Nephron progenitor cell (in vitro differentiated cells): ENCODE measurements around the gene PLAAT2.

ENCODE experiments used
- DNase-seq: peaks from one replicate; pipeline ENCODE4 v3.0.0; 2021
- H3K27ac Mint-ChIP-seq: 2 replicates; pipeline ENCODE4 v1.8.0; 2021; ENCODE audit warnings: mild to moderate bottlenecking, moderate library complexity, mixed read lengths
- H3K27me3 Mint-ChIP-seq: 2 replicates; pipeline ENCODE4 v1.8.0; 2021; ENCODE audit warnings: mild to moderate bottlenecking, low read depth, mixed read lengths; ENCODE audit not compliant: poor library complexity
- H3K36me3 Mint-ChIP-seq: 2 replicates; pipeline ENCODE4 v1.8.0; 2021; ENCODE audit warnings: low read depth, mixed read lengths
- H3K4me1 Mint-ChIP-seq: 2 replicates; pipeline ENCODE4 v1.8.0; 2021; ENCODE audit warnings: mixed read lengths
- H3K4me3 Mint-ChIP-seq: 2 replicates; pipeline ENCODE4 v1.8.0; 2021; ENCODE audit warnings: mild to moderate bottlenecking, moderate library complexity, mixed read lengths
- H3K9me3 Mint-ChIP-seq: 2 replicates; pipeline ENCODE4 v1.8.0; 2021; ENCODE audit warnings: mild to moderate bottlenecking, moderate library complexity, mixed read lengths
- CTCF ChIP-seq: fragments of 200-600 bp; sonication (generic); IDR thresholded peaks from 2 replicates; pipeline ENCODE4 v1.5.0; 2021; ENCODE audit warnings: antibody characterized with exemption

Gene PLAAT2

GRCh38 chr11:63572026-63572688 is 9.0 kb upstream of the PLAAT2 start:
- Mint-ChIP-seq H3K36me3 (no peaks in the 10 kb centered on the region), H3K4me3 (no peak overlapping the region), H3K4me1 (peaks cover 20% of the 10 kb centered on the region), H3K27ac (no peak overlapping the region), H3K9me3 (peaks cover under 1% of the 10 kb centered on the region), H3K27me3 (peaks cover 16% of the 10 kb centered on the region)
- TF ChIP-seq CTCF: no peak
- no peak for DNase-seq

- Mint-ChIP-seq H3K9me3 (no peaks in the 10 kb centered on the region), H3K27me3 (peaks cover 12% of the 10 kb centered on the region), H3K4me3 (no peak overlapping the region), H3K36me3 (no peaks in the 10 kb centered on the region), H3K27ac (no peak overlapping the region), H3K4me1 (peaks cover 24% of the 10 kb centered on the region)
- no peak for DNase-seq
- no peak for TF ChIP-seq CTCF
Observed at GRCh38 chr11:63569570-63569969, 6.4 kb upstream of the PLAAT2 start.

GRCh38 chr11:63567044-63567840 is 4.1 kb upstream of the PLAAT2 start:
- Mint-ChIP-seq H3K4me1 (peaks cover 28% of the 10 kb centered on the region), H3K36me3 (no peaks in the 10 kb centered on the region), H3K9me3 (no peaks in the 10 kb centered on the region), H3K4me3 (no peak overlapping the region), H3K27ac (peak overlapping the region; percentile 62), H3K27me3 (peaks cover 9% of the 10 kb centered on the region)
- no peak for DNase-seq
- TF ChIP-seq CTCF: no peak

- Mint-ChIP-seq H3K27me3 (peaks cover 6% of the 10 kb centered on the region), H3K4me3 (no peak overlapping the region), H3K9me3 (no peaks in the 10 kb centered on the region), H3K36me3 (no peaks in the 10 kb centered on the region), H3K27ac (no peak overlapping the region), H3K4me1 (peaks cover 28% of the 10 kb centered on the region)
- TF ChIP-seq CTCF: no peak
- DNase-seq: no peak
Observed at GRCh38 chr11:63564784-63565350, 1.7 kb upstream of the PLAAT2 start.

- H3K9me3 Mint-ChIP-seq: no peaks in the 10 kb centered on the region
- no peak overlapping the region for H3K27ac Mint-ChIP-seq
- TF ChIP-seq CTCF: no peak
- H3K27me3 Mint-ChIP-seq: peaks cover 4% of the 10 kb centered on the region
- peaks cover 28% of the 10 kb centered on the region for H3K4me1 Mint-ChIP-seq
- DNase-seq: no peak
- no peak overlapping the region for H3K4me3 Mint-ChIP-seq
- no peaks in the 10 kb centered on the region for H3K36me3 Mint-ChIP-seq
Observed at GRCh38 chr11:63564056-63564774, 1.0 kb upstream of the PLAAT2 start.
